ENCODE data around the gene PSMD3. TPM values are rescaled to one million over a fixed set of nuclear protein-coding genes. Genes with fewer than 3 reads are reported as not detected.

The PSMD3 gene
- total and polyA plus RNA-seq, 2 donors (not counting 1 experiment from before 2014, with no cell fraction given), result 55.5 to 66.9 TPM

DNA sequence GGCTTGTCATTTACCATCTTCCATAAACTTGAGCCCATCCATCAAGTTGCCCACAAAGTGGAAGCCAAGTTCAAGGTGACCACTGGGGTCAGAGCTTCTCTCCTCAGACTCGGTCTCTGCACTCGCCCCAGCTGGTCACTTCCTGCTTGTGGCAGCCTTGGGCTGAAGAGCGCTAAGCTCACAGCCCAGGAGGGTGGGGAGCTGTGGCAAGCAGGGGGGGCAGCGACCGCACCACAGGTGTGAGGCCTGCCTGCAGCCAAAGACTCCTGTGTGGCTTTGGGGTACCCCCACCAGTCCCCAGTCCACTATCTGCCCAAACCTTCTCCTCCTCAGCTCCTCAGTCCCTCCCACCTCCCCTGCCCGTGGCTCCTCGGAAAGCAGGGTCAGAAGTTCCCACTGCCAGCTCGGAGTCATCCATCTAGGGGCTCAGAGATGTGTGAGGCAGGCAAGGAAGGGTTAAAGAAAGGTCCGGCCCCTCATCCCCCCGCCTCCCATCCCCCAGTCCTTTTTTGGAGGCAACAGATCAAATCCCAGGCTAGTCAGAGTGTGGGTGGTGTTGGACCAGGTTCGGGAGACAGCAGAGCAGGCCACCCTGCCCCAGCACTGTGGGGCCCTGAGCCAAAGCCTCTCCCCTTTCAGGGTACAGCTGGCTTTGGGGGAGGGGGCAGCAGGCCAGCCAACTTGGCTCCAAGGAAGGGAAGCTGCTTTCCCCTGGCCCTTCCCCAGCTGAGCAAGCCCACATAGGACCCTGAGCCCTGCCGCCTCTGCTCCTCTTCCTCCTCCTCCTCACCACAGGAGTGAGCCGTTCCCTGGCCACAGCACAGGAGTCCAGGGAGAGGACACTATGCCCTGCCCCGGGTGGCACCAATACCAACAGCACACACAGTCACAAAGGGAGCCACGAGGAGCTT is 37.9 kb downstream of the PSMD3 start:
- DNase-seq (ENCODE audit: low read depth in 2 of 2), result peak; percentile 47 to 60
- H3K4me2 ChIP-seq (ENCODE audit: extremely low read depth, insufficient read depth, low read length), result peak overlapping the region; percentile 51
- no peak overlapping the region for H3K4me3 ChIP-seq (replicated peaks in 1 of 4; ENCODE audit: control extremely low read depth in 1 of 4, insufficient read depth in 1 of 4, low read depth in 3 of 4, low read length in 4 of 4)
- H3K27me3 ChIP-seq (ENCODE audit: control insufficient read depth, insufficient read depth, low read length), result no peaks in the 10 kb centered on the region
- H3K36me3 ChIP-seq (ENCODE audit: control insufficient read depth, insufficient read depth, low read length), result peaks cover 11% of the 10 kb centered on the region
- no peak for TF ChIP-seq EZH2 (IDR thresholded peaks at IDR 0.05; ENCODE audit: low read length, missing control alignments)
- TF ChIP-seq, protein P1, sequence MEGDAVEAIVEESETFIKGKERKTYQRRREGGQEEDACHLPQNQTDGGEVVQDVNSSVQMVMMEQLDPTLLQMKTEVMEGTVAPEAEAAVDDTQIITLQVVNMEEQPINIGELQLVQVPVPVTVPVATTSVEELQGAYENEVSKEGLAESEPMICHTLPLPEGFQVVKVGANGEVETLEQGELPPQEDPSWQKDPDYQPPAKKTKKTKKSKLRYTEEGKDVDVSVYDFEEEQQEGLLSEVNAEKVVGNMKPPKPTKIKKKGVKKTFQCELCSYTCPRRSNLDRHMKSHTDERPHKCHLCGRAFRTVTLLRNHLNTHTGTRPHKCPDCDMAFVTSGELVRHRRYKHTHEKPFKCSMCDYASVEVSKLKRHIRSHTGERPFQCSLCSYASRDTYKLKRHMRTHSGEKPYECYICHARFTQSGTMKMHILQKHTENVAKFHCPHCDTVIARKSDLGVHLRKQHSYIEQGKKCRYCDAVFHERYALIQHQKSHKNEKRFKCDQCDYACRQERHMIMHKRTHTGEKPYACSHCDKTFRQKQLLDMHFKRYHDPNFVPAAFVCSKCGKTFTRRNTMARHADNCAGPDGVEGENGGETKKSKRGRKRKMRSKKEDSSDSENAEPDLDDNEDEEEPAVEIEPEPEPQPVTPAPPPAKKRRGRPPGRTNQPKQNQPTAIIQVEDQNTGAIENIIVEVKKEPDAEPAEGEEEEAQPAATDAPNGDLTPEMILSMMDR (conservative IDR thresholded peaks at IDR 0.05 in 1 of 2, IDR thresholded peaks at IDR 0.05 in 1 of 2; ENCODE audit: low read depth in 1 of 2, low read length in 2 of 2), result no peak
- H3K9ac ChIP-seq (ENCODE audit: insufficient read depth, low read length), result peak overlapping the region; percentile 16
- H3K79me2 ChIP-seq (ENCODE audit: control insufficient read depth, insufficient read depth, low read length), result no peaks in the 10 kb centered on the region
- H2AFZ ChIP-seq (ENCODE audit: low read length), result no peak overlapping the region
- peaks cover 27% of the 10 kb centered on the region for H3K4me1 ChIP-seq (ENCODE audit: control insufficient read depth, extremely low read depth, insufficient read depth, low read length)
- H3K9me3 ChIP-seq (ENCODE audit: control insufficient read depth, insufficient read depth, low read depth, low read length), result no peaks in the 10 kb centered on the region
- H4K20me1 ChIP-seq (ENCODE audit: control insufficient read depth, extremely low read depth, insufficient read depth, low read length), result no peaks in the 10 kb centered on the region
- peak overlapping the region; percentile 85 for H3K27ac ChIP-seq (ENCODE audit: insufficient read depth, low read length)

DNA sequence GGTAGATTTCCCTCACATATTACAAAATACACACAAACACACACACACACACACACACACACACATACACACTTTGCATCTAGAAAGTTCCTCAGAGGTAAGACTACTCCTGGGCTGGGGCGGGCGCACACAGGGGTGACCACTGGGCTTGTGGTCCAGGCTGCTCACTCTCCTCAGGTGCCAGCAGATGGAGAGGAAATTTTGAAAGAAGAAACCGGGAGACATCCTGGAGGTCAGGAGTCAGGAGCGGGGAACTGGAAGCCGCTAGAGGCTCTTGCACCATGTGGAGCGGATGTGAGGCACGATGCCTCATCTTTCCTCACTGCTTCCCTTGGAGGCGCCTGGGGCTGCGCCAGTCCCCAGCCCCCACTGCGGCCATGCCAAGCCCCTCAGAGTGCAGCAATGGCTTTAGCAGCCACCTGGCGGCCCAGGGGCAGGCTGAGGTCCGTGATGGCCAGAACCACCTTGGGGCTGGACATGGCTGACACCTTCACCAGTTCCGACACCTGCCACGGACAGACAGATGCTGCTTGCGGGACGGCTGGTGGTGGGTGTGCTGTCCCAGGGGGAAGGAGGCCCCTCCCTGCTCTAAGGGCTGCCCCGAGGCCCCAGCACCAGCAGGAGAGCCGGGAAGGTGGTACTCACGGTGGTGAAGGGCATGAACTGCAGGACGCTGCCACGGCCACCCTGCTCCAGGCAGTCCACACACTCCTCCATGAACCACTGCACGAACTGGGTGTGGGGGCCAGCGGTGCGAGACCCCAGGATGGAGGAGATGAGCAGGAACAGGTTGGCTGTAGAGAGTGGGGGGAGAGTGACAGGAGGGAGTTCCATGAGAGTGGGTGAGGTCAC is 38.8 kb downstream of the PSMD3 start:
- Histone ChIP-seq H3K9ac (ENCODE audit: insufficient read depth, low read length) (no peak overlapping the region), H3K4me2 (ENCODE audit: extremely low read depth, insufficient read depth, low read length) (peak overlapping the region; percentile 51), H3K27me3 (ENCODE audit: control insufficient read depth, insufficient read depth, low read length) (no peaks in the 10 kb centered on the region), H3K36me3 (ENCODE audit: control insufficient read depth, insufficient read depth, low read length) (peaks cover 11% of the 10 kb centered on the region), H3K4me3 (replicated peaks in 1 of 4; ENCODE audit: control extremely low read depth in 1 of 4, insufficient read depth in 1 of 4, low read depth in 3 of 4, low read length in 4 of 4) (no peak overlapping the region), H3K79me2 (ENCODE audit: control insufficient read depth, insufficient read depth, low read length) (no peaks in the 10 kb centered on the region), H3K9me3 (ENCODE audit: control insufficient read depth, insufficient read depth, low read depth, low read length) (no peaks in the 10 kb centered on the region), H3K27ac (ENCODE audit: insufficient read depth, low read length) (peak overlapping the region; percentile 85), H4K20me1 (ENCODE audit: control insufficient read depth, extremely low read depth, insufficient read depth, low read length) (no peaks in the 10 kb centered on the region), H3K4me1 (ENCODE audit: control insufficient read depth, extremely low read depth, insufficient read depth, low read length) (peaks cover 31% of the 10 kb centered on the region), H2AFZ (ENCODE audit: low read length) (no peak overlapping the region)
- TF ChIP-seq, protein P1 (conservative IDR thresholded peaks at IDR 0.05 in 1 of 2, IDR thresholded peaks at IDR 0.05 in 1 of 2; ENCODE audit: low read depth in 1 of 2, low read length in 2 of 2), result peak in 1 of 2 donors; percentile 16
- no peak for TF ChIP-seq EZH2 (IDR thresholded peaks at IDR 0.05; ENCODE audit: low read length, missing control alignments)
- DNase-seq (ENCODE audit: low read depth in 2 of 2), result peak; percentile 74 to 86

DNA sequence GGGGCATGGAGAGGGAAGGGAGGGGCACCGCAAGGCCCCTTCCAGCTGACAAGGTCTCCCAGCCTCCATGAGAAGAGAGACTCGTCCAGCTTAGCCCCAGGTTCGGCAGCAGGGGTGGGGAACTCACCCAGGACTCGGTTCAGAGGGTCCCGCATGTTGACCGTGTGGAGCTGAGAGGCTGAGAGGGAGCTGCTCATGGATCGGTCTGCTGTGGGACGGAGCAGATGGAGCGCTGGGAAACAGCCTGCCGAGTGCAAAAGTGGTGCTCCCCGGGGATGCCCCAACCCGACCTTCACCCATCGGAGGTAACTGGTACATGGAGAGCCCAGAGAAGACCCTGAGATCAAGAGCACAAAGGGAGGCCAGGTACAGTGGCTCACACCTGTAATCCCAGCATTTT is 39.5 kb downstream of the PSMD3 start:
- Histone ChIP-seq H3K27ac (ENCODE audit: insufficient read depth, low read length) (peak overlapping the region; percentile 63), H4K20me1 (ENCODE audit: control insufficient read depth, extremely low read depth, insufficient read depth, low read length) (no peaks in the 10 kb centered on the region), H3K36me3 (ENCODE audit: control insufficient read depth, insufficient read depth, low read length) (peaks cover 14% of the 10 kb centered on the region), H3K27me3 (ENCODE audit: control insufficient read depth, insufficient read depth, low read length) (no peaks in the 10 kb centered on the region), H3K4me3 (replicated peaks in 1 of 4; ENCODE audit: control extremely low read depth in 1 of 4, insufficient read depth in 1 of 4, low read depth in 3 of 4, low read length in 4 of 4) (no peak overlapping the region), H3K4me1 (ENCODE audit: control insufficient read depth, extremely low read depth, insufficient read depth, low read length) (peaks cover 30% of the 10 kb centered on the region), H3K79me2 (ENCODE audit: control insufficient read depth, insufficient read depth, low read length) (no peaks in the 10 kb centered on the region), H3K9ac (ENCODE audit: insufficient read depth, low read length) (no peak overlapping the region), H3K9me3 (ENCODE audit: control insufficient read depth, insufficient read depth, low read depth, low read length) (no peaks in the 10 kb centered on the region), H3K4me2 (ENCODE audit: extremely low read depth, insufficient read depth, low read length) (no peak overlapping the region), H2AFZ (ENCODE audit: low read length) (no peak overlapping the region)
- no peak for DNase-seq (ENCODE audit: low read depth in 2 of 2)
- no peak for TF ChIP-seq EZH2 (IDR thresholded peaks at IDR 0.05; ENCODE audit: low read length, missing control alignments)
- TF ChIP-seq, protein P1 (conservative IDR thresholded peaks at IDR 0.05 in 1 of 2, IDR thresholded peaks at IDR 0.05 in 1 of 2; ENCODE audit: low read depth in 1 of 2, low read length in 2 of 2), result no peak
